ENCODE measurements around the gene TMPRSS4. TPM values are rescaled to one million over a fixed set of nuclear protein-coding genes. Genes with fewer than 3 reads are reported as not detected.

TMPRSS4 gene
- total and polyA plus RNA-seq, 2 of the 13 experiments (the other 11 are each of a cell fraction or from before 2014, with no cell fraction given), result 0.32 TPM; not detected in 1

DNA sequence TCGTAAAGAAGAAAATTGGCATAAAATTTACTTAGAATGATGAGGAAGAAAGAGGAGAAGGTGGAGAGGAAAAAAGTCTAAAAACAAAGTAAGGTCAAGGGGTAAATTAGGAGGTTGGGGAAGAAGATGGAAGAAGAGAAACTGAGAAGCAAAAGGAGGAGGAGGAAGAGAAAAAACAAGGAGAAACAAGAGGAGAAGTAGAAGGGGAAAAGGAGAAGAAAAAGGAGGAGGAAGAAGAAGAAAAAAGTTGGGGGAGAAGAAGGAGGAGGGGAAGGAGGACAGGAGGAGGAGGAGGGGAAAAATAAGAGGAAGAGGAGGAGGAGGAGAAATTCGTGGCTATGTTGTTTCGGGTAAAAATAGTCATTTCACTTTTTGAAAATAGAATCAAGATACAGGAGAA lies 48.3 kb upstream of the TMPRSS4 start (continued):
- TF ChIP-seq ZMYM4 (CRISPR knock-in tag; IDR thresholded peaks at IDR 0.05), result no peak
- no peak for TF ChIP-seq TBX2 (CRISPR knock-in tag; IDR thresholded peaks at IDR 0.05; ENCODE audit: borderline replicate concordance)
- no peak for TF ChIP-seq RFXAP (CRISPR knock-in tag; IDR thresholded peaks at IDR 0.05; ENCODE audit: borderline replicate concordance)
- TF ChIP-seq, protein P1, sequence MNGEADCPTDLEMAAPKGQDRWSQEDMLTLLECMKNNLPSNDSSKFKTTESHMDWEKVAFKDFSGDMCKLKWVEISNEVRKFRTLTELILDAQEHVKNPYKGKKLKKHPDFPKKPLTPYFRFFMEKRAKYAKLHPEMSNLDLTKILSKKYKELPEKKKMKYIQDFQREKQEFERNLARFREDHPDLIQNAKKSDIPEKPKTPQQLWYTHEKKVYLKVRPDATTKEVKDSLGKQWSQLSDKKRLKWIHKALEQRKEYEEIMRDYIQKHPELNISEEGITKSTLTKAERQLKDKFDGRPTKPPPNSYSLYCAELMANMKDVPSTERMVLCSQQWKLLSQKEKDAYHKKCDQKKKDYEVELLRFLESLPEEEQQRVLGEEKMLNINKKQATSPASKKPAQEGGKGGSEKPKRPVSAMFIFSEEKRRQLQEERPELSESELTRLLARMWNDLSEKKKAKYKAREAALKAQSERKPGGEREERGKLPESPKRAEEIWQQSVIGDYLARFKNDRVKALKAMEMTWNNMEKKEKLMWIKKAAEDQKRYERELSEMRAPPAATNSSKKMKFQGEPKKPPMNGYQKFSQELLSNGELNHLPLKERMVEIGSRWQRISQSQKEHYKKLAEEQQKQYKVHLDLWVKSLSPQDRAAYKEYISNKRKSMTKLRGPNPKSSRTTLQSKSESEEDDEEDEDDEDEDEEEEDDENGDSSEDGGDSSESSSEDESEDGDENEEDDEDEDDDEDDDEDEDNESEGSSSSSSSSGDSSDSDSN (CRISPR knock-in tag; IDR thresholded peaks at IDR 0.05), result no peak
- TF ChIP-seq AFF4 (CRISPR knock-in tag; IDR thresholded peaks at IDR 0.05), result no peak
- TF ChIP-seq RXRA (CRISPR knock-in tag; IDR thresholded peaks at IDR 0.05), result no peak
- no peak for TF ChIP-seq ZNF598 (CRISPR knock-in tag; IDR thresholded peaks at IDR 0.05; ENCODE audit: borderline replicate concordance)
- TF ChIP-seq HBP1 (CRISPR knock-in tag; IDR thresholded peaks at IDR 0.05; ENCODE audit: low read depth), result no peak
- TF ChIP-seq REL (CRISPR knock-in tag; conservative IDR thresholded peaks at IDR 0.05), result no peak
- no peak for TF ChIP-seq CENPT (CRISPR knock-in tag; IDR thresholded peaks at IDR 0.05; ENCODE audit: low read depth)
- no peak for TF ChIP-seq ZNF780A (CRISPR knock-in tag; IDR thresholded peaks at IDR 0.05)
- TF ChIP-seq ZMYM3 (CRISPR knock-in tag; IDR thresholded peaks at IDR 0.05), result no peak
- TF ChIP-seq TRAFD1 (CRISPR knock-in tag; IDR thresholded peaks at IDR 0.05; ENCODE audit: borderline replicate concordance), result no peak

All from HepG2 (cell line).